ENCODE data around the gene PPM1K.
A peak's percentile ranks its signal among the peaks of the same experiment; 100 is the strongest.

PPM1K gene

GRCh38 chr4:88219099-88219498 lies 65.3 kb downstream of the PPM1K start:
- peak; percentile 53 for TF ChIP-seq CTCF (conservative IDR thresholded peaks at IDR 0.05; ENCODE audit: low read depth, low read length)
- DNase-seq (ENCODE audit: low read depth) = no peak
- H3K4me3 ChIP-seq (ENCODE audit: low read length) = no peak overlapping the region

- no peak for TF ChIP-seq CTCF (conservative IDR thresholded peaks at IDR 0.05; ENCODE audit: low read depth, low read length)
- H3K4me3 ChIP-seq (ENCODE audit: low read length) = no peak overlapping the region
- DNase-seq (ENCODE audit: low read depth) = no peak
Measured at GRCh38 chr4:88217169-88217568, 67.2 kb downstream of the PPM1K start.

GRCh38 chr4:88216395-88216794 lies 68.0 kb downstream of the PPM1K start:
- TF ChIP-seq CTCF (conservative IDR thresholded peaks at IDR 0.05; ENCODE audit: low read depth, low read length) = no peak
- no peak overlapping the region for H3K4me3 ChIP-seq (ENCODE audit: low read length)

GRCh38 chr4:88215351-88215750 lies 69.0 kb downstream of the PPM1K start:
- TF ChIP-seq CTCF (conservative IDR thresholded peaks at IDR 0.05; ENCODE audit: low read depth, low read length) = no peak
- DNase-seq (ENCODE audit: low read depth) = no peak
- H3K4me3 ChIP-seq (ENCODE audit: low read length) = no peak overlapping the region

More at GRCh38 chr4:88216395-88216794, 68.0 kb downstream of the PPM1K start:
- DNase-seq (ENCODE audit: low read depth) = no peak

GRCh38 chr4:88212253-88212561 lies 72.2 kb downstream of the PPM1K start:
- no peak for TF ChIP-seq CTCF (conservative IDR thresholded peaks at IDR 0.05; ENCODE audit: low read depth, low read length)
- DNase-seq (ENCODE audit: low read depth) = no peak
- H3K4me3 ChIP-seq (ENCODE audit: low read length) = no peak overlapping the region

- no peak for DNase-seq (ENCODE audit: low read depth)
- peak; percentile 53 for TF ChIP-seq CTCF (conservative IDR thresholded peaks at IDR 0.05; ENCODE audit: low read depth, low read length)
- H3K4me3 ChIP-seq (ENCODE audit: low read length) = no peak overlapping the region
Measured at GRCh38 chr4:88211473-88212252, 72.7 kb downstream of the PPM1K start.

- DNase-seq (ENCODE audit: low read depth) = no peak
- no peak overlapping the region for H3K4me3 ChIP-seq (ENCODE audit: low read length)
- no peak for TF ChIP-seq CTCF (conservative IDR thresholded peaks at IDR 0.05; ENCODE audit: low read depth, low read length)
Measured at GRCh38 chr4:88208156-88208555, 76.2 kb downstream of the PPM1K start.
